ENCODE results near the gene TSN. TPM values are rescaled to one million over a fixed set of nuclear protein-coding genes. Genes with fewer than 3 reads are reported as not detected.
"Not testable (repeated sequence)": the region's sequence is repeated elsewhere in the genome, so short reads cannot be mapped to it uniquely, and the experiment has no call there.

TSN gene
- 53.2 TPM for total RNA-seq

DNA sequence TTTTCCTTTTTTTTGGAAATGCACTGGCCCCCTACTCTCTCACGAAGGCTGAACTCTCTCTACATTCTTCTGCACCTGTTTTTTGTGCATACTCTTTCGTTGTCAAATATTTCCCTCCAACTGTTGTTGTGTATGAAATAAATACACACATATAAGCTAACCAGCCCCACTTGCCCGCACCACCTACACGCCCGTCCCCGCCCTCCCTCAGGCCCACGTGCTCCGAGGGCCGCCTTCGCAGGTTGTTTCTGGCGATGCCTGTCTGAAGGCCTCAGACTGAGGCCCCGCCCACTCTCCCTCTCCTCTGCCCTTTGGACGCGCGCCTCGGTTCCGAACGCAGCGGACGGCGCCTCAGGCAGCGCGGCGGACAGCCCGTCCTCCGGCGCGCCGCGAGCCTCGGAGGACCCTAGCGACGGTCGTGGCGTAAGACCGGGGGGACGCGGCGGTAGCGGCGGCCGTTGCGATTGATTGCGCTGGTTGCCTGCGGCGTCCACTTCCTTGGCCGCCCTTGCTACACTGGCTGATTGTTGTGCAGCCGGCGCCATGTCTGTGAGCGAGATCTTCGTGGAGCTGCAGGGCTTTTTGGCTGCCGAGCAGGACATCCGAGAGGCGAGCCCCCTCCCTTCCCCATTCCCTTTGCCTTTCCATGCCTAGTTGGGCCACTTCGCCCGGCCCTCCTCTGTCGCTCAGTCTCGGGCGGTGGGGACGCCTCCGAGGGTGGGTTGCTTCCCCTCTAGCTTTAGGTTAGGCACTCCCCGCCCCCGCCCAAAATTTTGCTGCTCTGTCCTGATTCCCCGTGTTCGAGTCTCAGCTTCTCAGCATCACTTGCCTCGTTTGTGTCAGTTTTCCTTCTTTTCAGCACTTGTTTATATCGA is at the start of gene TSN:
Gene TSN (plus strand): TSS at position 415 of the 875 bp plus-strand sequence. CDS start 129 bp downstream, at position 544.
- peak; percentile 99 for DNase-seq

DNA sequence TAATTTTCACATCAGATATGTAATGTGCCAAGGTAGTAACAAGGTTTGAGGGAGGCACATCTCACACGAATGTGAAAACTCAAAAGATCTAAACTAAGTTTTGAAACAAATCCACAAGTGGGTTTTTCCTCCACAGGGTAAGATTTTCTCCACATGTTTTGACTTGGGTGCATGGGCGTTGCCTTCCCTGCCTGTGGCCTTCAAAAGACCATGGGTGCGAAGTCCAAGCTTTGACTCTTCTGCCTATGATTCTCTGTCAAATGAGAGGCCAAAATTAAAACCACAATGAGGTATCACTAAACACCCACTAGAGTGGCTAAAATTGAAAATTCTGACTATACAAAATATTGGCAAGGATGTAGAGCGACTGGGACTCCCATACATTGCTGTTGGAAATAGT is 49.5 kb upstream of the TSN start:
- DNase-seq = no peak

DNA sequence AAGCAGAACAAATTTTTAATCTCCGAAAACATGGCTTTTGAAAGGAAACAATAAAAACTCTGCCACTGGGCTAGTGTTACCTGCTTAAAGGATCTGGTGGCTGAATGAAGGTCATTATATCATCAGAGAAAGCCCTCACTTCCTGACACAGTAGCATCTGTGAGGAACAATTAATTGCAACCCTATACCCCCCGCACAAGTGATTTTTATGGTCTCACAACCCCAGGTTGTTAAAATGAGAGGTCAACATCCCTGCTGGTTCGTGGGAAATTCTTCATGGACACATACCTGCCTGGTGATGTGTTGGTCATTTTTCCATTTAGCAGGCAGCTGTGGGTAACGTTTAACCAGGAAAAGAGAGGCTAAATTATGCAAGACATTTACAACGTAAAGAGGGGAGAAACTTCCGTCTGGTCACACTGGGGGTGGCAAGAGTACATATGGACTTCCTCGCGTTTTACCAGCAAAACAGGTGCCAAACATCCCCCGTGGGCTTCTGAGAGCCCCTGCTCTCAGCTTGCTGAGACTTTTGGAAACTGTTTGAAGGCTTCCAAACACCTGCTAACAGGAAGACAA is 48.0 kb upstream of the TSN start:
- DNase-seq = no peak

DNA sequence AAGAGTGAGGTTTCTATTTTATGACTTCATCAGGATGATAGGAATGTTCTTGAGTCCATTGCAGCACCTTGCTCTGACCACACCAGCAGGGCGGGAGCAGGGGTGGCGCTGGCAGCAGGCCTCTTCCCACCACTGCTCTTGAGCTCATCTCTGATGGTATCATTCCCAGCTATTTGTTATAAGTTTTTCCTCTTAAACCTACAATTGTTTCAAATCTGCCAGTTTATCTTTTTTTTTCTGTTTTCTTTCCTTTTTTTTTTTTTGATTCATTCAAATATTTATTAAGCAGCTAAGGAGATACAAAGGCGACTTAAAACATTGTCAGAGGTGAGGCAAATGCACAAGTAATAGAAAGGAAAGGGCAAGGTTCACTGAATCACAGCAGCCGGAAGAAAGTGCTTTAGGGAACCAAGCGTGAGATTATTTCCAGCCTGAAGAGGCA is 47.5 kb upstream of the TSN start:
- DNase-seq = no peak

DNA sequence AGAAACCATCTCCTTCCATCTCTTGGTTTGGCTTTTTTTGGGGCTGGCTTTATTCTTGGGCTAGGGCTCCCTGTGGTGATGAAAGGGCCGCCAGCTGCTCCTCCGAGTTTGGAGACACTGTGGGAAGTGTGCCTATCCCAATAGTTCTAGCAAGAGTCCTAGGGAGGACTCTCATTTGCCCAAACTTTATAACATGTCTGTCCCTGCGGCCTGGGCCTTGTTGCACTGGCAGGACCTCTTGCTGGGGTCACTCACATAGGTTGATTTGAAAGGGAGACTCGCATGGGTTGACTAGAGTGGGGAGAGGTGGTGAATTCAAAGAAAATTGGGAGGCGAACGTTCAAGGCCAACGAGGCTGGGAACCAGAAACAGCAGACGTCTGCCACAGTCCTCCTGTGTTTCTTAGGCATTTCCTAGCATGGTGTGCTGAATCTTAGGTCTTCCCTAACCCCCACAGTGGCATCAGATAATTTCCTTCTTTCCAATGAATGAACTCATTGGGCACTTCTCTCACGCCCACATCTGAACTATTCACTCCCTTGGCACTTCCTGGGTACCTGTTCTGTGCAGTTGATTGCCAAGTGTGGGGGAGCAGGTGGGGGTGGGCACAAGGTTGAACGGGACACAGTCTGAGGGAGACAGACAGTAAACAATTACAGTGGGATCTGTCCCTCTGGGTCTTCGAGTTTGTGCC is 45.5 kb upstream of the TSN start:
- DNase-seq = no peak

DNA sequence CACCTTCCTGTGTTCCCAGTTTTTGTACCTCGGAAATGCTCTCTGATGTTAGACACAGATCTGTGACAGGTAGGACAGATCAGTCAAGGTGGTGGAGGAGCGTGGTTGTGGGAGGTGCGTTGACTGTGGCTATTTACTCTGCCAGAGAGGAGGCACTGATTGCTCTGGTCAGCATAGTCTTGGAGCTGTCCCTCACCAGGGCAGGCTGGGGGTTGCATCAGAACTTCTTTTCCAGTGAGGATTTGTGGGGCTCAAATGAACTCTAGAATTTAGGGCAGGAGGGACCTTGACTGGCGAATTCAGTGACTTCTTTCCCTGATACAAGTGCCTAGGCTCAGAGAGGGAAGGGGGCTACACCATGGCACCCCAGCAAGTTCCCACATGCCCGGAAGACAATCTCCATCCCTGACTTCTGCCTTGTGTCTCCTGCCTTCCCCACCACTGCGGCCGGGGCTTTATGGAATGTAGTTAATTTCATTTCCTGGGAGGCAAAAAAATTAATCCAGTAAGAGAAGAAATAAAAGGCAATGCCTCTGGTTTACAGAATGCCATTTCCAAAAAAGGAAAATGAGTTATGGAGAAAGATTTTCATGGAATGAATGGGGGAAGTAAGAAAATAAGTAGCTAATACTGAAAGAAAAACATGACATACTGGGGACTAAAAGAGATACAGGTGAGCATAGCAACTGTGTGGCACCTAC is 44.8 kb upstream of the TSN start:
- no peak for DNase-seq

DNA sequence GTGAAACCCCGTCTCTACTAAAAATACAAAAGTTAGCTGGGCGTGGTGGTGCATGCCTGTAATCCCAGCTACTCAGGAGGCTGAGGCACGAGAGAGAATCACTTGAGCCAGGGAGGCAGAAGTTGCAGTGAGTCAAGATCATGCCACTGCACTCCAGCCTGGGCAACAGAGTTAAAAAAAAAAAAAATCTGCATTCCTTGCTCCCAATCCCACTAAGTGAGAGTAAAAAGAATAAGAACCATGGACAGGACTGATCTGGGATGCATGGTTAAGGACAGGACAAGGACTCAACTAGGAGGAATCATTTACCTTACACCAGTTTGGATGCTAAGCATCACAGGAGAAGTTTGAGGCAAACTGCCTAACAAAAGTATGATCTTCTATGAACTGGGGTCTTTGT is 44.0 kb upstream of the TSN start:
- not testable (repeated sequence) for DNase-seq

DNA sequence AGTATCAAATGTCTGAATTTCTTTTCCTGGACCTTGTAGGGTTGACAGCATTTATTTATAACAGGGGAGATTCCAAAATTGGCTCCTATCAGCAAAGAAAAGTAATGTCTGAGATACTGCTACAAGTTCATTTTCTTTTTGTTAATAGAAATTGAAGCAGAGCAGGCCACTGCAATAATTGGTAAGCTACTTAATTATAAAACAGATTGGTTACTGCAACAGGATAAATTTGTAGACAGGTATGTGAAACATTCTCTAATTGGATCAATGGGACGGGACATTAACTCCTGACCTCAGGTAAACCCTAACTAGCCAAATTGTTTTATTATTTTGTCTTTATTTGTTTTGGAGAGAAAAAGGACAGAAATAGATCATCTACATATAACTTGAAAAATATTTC is 39.3 kb upstream of the TSN start:
- no peak for DNase-seq

DNA sequence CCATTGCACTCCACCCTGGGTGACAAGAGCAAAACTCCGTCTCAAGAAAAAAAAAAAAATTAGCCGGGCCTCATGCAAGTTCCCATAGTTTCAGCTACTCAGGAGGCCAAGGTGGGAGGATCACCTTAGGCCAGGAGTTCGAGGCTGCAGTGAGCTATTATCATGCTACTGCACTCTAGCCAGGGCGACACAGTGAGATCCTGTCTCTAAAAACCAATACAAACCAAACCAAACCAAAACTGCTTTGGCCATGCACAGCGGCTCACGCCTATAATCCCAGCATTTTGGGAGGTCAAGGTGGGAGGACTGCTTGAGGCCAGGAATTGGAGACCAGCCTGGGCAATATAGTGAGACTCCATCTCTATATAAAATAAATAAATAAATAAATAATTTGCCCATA is 37.9 kb upstream of the TSN start:
- DNase-seq = no peak

DNA sequence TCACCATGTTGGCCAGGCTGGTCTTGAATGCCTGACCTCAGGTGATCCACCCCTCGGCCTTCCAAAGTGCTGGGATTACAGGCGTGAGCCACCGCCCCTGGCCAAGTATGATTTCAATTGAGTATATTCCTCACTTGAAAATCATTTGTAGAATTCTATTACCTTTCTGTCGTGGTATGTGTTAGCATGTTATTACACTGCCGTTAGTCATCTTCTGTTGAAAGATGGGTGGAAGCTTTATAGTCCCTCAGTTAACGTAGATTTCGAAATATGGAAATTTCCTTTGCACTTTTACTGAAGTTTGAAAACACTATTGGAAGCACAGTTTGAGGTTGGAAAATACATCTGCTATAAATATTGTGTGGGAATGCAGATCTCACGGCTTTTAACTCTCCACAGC is 33.5 kb upstream of the TSN start:
- DNase-seq = no peak

DNA sequence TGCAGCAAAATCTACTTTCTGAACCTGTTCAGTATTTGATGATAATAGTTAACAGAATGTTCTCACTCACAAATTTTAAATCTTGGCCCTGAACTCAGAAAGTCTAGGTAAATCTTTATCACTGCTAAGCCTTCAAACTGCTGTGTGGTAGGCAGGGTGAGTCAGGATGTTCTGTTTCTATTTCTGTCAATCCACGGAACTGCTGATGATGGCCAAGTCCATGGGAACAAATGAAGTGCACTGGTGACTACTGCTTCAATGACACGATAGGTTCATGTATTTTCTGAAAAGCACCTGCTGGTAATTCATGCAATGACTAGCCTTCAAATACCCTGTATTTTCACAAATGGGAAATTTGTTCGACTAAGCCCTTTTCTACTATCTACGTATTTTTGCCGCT is 33.0 kb upstream of the TSN start:
- DNase-seq = no peak

DNA sequence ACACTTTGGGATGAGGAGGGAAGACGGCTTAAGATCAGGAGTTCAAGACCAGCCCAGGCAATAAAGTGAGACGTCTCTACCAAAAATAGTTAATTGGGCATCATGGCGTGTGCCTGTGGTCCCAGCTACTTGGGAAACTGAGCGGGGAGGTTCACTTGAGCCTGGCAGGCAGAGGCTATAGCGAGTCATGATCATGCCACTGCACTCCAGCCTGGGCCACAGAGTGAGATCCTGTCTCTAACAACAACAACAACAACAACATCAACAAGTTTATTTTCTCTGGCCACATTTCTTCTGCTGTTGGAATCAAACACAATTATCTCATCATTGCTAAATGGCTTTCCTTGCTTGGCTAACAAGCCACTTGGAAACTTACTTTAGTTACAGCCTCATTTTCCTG is 32.1 kb upstream of the TSN start:
- no peak for DNase-seq

DNA sequence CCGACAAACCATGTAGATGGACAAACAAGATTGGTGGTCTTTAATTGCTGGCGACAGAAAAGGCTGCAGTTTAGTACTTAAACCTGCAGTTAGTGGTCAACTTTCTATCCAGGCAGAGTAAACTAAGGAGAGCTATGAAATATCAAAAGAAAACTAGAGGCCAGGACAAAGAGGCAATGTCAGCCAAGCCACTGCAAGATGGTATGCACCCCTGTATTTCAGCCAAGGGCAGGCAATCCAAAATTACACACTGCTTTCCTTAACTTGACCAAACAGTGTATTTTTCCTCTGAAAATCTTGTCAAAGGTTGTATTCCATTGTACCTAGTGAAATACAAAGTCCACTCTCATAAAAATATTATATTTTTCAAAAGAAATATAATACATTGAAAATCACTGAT is 28.1 kb upstream of the TSN start:
- no peak for DNase-seq

DNA sequence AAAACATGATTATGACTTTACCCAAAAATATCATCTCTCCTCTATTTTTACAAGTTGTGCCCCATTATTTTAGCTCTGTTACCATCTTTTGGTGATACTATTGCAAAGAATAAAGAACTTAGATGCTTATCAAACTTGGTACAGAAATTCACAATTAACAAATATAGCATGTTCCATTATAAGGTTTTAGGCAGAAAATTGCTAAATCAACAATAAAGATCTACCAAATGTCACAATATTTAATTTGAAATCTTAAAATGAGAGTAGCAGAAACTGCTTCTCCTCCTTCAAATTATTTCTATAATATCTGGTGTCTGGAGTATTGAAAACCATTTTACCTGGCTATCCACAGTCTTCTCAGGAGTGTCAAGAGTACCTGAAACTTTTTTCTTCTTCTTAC is 27.5 kb upstream of the TSN start:
- DNase-seq = no peak

DNA sequence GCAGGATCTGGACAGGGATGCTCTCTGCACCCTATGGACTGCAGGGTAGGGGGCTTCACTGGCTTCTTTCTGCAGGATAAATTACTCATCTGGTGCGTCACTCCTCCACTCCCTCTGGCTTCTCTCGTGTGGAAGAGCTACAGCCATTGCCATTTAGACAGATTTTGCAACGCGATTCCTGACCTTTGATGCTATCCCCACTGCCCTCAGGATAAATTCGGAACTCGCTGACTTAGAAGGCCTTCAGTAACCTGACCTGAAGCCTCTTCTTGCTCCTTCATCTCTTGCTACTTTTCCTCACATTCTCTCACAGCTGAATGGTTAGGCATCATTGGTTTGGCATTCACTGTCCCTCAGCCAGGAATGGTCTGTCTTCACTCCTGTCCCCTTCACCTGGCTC is 24.1 kb upstream of the TSN start:
- DNase-seq = no peak

DNA sequence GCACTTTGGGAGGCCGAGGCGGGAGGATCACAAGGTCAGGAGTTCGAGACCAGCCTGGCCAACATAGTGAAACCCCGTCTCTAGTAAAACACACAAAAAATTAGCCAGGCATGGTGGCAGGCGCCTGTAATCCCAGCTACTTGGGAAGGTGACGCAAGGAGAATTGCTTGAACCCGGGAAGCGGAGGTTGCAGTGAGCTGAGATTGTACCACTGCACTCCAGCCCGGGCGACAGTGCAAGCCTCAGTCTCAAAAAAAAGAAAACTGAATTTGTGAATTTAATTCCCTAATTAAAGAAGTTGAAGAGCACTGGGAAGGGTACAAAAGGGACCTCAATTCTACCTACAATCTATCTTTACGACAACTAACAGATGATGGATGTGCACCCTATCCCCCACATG is 20.9 kb upstream of the TSN start:
- not testable (repeated sequence) for DNase-seq

DNA sequence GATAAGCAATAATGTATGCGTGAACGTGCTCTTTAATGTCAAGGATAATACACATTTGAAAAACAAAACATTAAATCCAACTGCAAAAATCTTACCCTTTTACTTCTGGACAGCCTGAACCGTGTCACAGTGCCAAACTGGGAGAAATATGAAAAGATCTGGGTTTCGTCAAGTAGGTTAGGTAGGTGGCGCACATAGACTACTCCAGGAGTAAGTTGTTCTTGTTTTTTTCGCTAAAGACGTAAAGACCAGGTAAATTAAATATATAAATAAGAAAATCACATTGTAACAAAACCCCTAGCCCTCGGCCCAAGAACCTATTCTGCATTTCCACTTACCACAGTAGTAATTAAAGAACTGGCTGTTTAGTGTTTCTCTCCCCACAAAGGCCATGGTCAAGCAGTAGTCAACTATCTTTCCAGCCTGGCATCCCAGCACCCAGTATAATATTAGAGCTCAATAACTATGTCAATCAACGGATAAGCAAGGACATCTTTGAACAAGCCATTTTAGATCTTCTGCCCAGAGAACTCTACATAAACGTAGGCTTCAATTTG is 19.9 kb upstream of the TSN start:
- DNase-seq = peak; percentile 53

DNA sequence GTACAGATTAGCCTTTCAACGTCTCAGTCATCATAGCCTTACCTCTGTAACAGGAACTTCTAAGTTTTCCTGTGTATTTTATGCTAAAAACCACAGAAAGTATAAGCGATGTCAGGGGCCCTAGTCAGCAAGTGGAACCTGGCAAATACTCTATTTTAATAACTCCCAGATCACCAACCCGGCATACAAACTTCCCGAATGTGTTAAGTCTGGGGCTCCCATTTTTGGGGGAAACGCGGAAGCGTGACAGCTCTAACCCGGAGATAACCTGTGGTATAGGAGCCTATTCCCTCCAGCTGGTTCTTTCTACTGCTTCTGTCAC is 19.4 kb upstream of the TSN start:
- no peak for DNase-seq

DNA sequence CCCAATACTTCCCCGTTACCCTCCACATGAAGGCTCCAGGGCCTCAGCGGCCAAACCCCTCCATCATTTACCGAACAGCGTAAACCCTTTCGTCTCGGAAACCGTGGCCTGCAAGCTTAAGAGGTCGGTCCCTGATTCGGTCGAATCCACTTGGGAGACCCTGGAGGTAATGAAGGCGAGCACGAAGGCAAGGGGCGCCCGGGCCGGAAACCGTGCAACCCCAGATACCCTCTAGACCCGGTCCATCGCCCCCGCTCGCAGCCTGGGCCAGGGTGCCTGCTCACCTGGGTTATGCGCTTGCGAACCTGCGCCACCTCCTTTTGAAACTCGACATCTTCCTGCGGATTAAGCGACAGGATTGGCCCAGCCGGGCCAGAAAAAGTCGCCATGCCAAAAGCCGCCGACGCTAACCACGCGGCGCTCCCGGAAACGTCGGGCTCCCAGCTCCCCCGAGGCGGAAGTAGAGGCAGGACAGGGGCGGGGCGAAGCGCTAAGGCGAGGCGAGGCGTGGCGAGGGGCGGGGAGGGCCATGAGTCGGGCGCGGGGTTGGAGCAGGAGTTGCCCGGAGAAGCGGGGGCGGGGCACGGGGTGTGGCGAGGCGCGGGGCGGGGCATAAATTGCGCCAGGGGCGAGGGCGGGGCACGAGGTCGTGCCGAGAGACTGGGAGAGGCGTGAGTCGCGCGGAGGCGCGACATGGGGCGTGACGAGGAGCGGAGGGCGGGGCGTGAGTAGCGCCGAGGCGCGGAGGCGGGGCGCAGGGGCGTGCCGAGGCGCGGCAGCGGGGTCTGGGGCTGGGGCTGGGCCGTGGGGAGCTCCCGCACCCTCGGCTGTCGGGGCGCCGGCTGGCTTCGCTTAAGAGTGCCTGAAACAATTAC is 18.8 kb upstream of the TSN start, which contains the start of gene NIFK:
Gene NIFK (minus strand): TSS at position 414 of the 875 bp plus-strand sequence. CDS start 25 bp downstream, at position 389.
- DNase-seq = peak; percentile 99

DNA sequence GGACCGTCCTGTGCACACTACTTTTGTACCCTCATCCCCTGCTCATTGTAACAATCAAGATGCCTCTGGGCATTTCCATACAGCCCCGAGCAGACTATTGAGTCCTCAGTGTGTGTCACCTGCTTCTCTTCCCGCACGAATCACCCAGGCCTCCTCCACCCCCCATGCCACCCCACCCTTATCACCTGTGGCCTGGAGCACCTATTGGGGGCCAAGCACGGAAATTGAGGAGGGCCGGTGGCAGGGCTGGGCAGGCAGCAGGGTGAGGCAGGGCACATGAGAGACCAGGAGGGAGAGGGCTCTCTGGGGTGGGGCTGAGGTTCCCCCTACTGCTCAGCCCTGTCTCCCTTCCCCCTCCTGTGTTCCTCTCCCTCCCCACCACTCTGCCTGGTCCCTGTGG is 14.5 kb upstream of the TSN start:
- DNase-seq = no peak

DNA sequence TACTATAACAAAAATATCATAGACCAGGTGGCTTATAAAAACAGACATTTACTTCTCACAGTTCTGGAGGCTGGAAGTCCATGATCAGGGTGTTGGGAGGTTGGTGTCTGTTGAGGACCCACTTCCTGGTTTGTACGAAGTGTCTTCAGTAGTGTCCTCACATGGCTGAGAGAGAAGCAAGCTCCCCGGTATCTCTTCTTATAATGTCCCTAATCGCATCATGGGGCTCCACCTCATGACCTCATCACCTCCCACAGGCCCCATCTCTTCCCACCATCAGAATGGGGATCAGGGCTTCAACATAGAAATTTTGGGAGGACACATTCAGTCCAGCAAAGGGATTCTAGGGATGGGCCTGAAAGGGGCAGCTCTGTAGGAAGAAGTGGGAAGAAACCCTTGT is 14.0 kb upstream of the TSN start:
- no peak for DNase-seq

All from tongue (tissue), 2 donors.